Panc1 (cell line): ENCODE data around the gene PHLDB2.

ENCODE experiments used
- CTCF ChIP-seq: fragments of 450-650 bp; IDR thresholded peaks from 2 replicates; pipeline ENCODE4 v1.5.1; 2017; ENCODE audit warnings: mild to moderate bottlenecking
- POLR2AphosphoS5 ChIP-seq: IDR thresholded peaks from 2 replicates; pipeline ENCODE4 v1.6.1; 2012; ENCODE audit warnings: mild to moderate bottlenecking, low read depth, low read length, moderate library complexity
- REST ChIP-seq, 2 experiments: IDR thresholded peaks; 2 replicates each; pipeline ENCODE4 v1.6.1; 2011 to 2012; ENCODE audit warnings: low read depth in 2 of 2, control low read depth in 1 of 2, low read length in 1 of 2, mild to moderate bottlenecking in 1 of 2, moderate library complexity in 1 of 2; ENCODE audit not compliant: insufficient read depth in 1 of 2
- TCF7L2 ChIP-seq: IDR thresholded peaks from 2 replicates; pipeline ENCODE4 v1.6.1; 2011; ENCODE audit warnings: mild to moderate bottlenecking, low read depth, low read length, inconsistent platforms

- TF ChIP-seq REST (IDR thresholded peaks at IDR 0.05; ENCODE audit: insufficient read depth in 1 of 2, low read depth in 2 of 2, low read length in 1 of 2) (no peak), POLR2AphosphoS5 (no peak), CTCF (no peak), TCF7L2 (no peak)
These were observed 423 bp upstream of the PHLDB2 start for GRCh38 chr3:111858642-111859041.
